ENCODE measurements around the gene PHC2. TPM values are rescaled to one million over a fixed set of nuclear protein-coding genes. Genes with fewer than 3 reads are reported as not detected.

The PHC2 gene
- total RNA-seq, 1 donor from 2014 or later = 124 TPM

- DNase-seq (no peak), ATAC-seq (no peak)
- Histone ChIP-seq H3K27me3 (no peaks in the 10 kb centered on the region), H3K27ac (peak overlapping the region; percentile 65), H3K9me3 (no peaks in the 10 kb centered on the region), H3K4me3 (no peak overlapping the region), H3K4me1 (peaks cover 72% of the 10 kb centered on the region), H3K36me3 (peaks cover 70% of the 10 kb centered on the region)
- intact Hi-C loops (cut with DNase I) = no loop called here
- TF ChIP-seq CTCF (IDR thresholded peaks at IDR 0.05) = no peak
These were observed 98.5 kb downstream of the PHC2 start for GRCh38 chr1:33332357-33332789.

- no peak for TF ChIP-seq CTCF (IDR thresholded peaks at IDR 0.05)
- no peak for ATAC-seq
- intact Hi-C loops (cut with DNase I) = no loop called here
- no peak overlapping the region for H3K4me3 ChIP-seq
- no peak for DNase-seq
- H3K27me3 ChIP-seq = no peaks in the 10 kb centered on the region
- no peaks in the 10 kb centered on the region for H3K9me3 ChIP-seq
- H3K4me1 ChIP-seq = peaks cover 72% of the 10 kb centered on the region
- H3K27ac ChIP-seq = peak overlapping the region; percentile 65
- peaks cover 77% of the 10 kb centered on the region for H3K36me3 ChIP-seq
These were observed 99.2 kb downstream of the PHC2 start for GRCh38 chr1:33331444-33332356.

- Histone ChIP-seq H3K27ac (no peak overlapping the region), H3K4me1 (peaks cover 71% of the 10 kb centered on the region), H3K27me3 (no peaks in the 10 kb centered on the region), H3K4me3 (no peak overlapping the region), H3K9me3 (no peaks in the 10 kb centered on the region), H3K36me3 (peaks cover 85% of the 10 kb centered on the region)
- ATAC-seq (no peak), DNase-seq (no peak)
- TF ChIP-seq CTCF (IDR thresholded peaks at IDR 0.05) = no peak
- intact Hi-C loops (cut with DNase I) = no loop called here
These were observed 100.0 kb downstream of the PHC2 start for GRCh38 chr1:33330906-33331305.

- Histone ChIP-seq H3K36me3 (peaks cover 90% of the 10 kb centered on the region), H3K9me3 (no peaks in the 10 kb centered on the region), H3K4me1 (peaks cover 69% of the 10 kb centered on the region), H3K27me3 (no peaks in the 10 kb centered on the region), H3K4me3 (no peak overlapping the region), H3K27ac (no peak overlapping the region)
- TF ChIP-seq CTCF (IDR thresholded peaks at IDR 0.05) = no peak
- intact Hi-C loops (cut with DNase I) = no loop called here
- no peak for ATAC-seq
- no peak for DNase-seq
These were observed 100.5 kb downstream of the PHC2 start for GRCh38 chr1:33330361-33330890.

GRCh38 chr1:33329600-33330305, 101.1 kb downstream of the PHC2 start:
- intact Hi-C loops (cut with DNase I) = no loop called here
- Histone ChIP-seq H3K36me3 (peaks cover 97% of the 10 kb centered on the region), H3K4me3 (no peak overlapping the region), H3K27ac (no peak overlapping the region), H3K4me1 (peaks cover 65% of the 10 kb centered on the region), H3K27me3 (no peaks in the 10 kb centered on the region), H3K9me3 (no peaks in the 10 kb centered on the region)
- no peak for ATAC-seq
- no peak for DNase-seq
- TF ChIP-seq CTCF (IDR thresholded peaks at IDR 0.05) = no peak

All from upper lobe of right lung (tissue), 1 donor.